H1 (cell line): Measurements from ENCODE around the gene LARP1. TPM values are rescaled to one million over a fixed set of nuclear protein-coding genes. Genes with fewer than 3 reads are reported as not detected.

Experiments used
- BACH1 ChIP-seq: IDR thresholded peaks from 2 replicates; pipeline ENCODE4 v1.6.1; 2012; ENCODE audit warnings: low read length, improper control_type of control experiment
- TCF12 ChIP-seq: IDR thresholded peaks from 2 replicates; pipeline ENCODE4 v1.6.1; 2011; ENCODE audit warnings: low read depth, mild to moderate bottlenecking, low read length
- ZNF274 ChIP-seq: IDR thresholded peaks from 2 replicates; pipeline ENCODE4 v1.7.0; 2012; ENCODE audit warnings: low read length, borderline replicate concordance; ENCODE audit errors: extremely low read depth
- polyA plus RNA-seq, 7 experiments: library from polyadenylated mRNA; depleted of rRNA in 3 of 7; stranded (reverse) in 5 of 7; unstranded in 2 of 7; fragments of >200 nt in 5 of 7; fragments of 200-250 nt in 2 of 7; gene quantifications; 1 replicate in 5 of 7; 2 replicates in 1 of 7; 4 replicates in 1 of 7; pipeline versions ENCODE4 v1.2.1 to v1.2.3, GENCODE V29; 2011 to 2013; ENCODE audit warnings: missing spikeins in 2 of 7, mixed read lengths in 2 of 7
- total RNA-seq: library from RNA; stranded (reverse); fragmentation: NEBNext Ultra II Directional; extraction: Animal tissue kit (Norgen Biotek cat#: 25700); gene quantifications from 2 replicates; pipeline ENCODE4 v1.2.1, GENCODE V29; 2021

The LARP1 gene
- total and polyA plus RNA-seq, 2 of the 8 experiments (the other 6 are each of a cell fraction or from before 2014, with no cell fraction given), result 106 to 422 TPM

GRCh38 chr5:154801083-154801482, 45.9 kb downstream of the LARP1 start (continued):
- no peak for TF ChIP-seq BACH1
- no peak for TF ChIP-seq ZNF274
- TF ChIP-seq TCF12, result no peak
